CD4-positive, CD25-positive, alpha-beta regulatory T cell (primary cell): ENCODE data around the gene RADIL. TPM values are rescaled to one million over a fixed set of nuclear protein-coding genes. Genes with fewer than 3 reads are reported as not detected.

Experiments used
- ATAC-seq, 2 donors: fragments of 150-1000 bp; cut with Tn5 transposase; one replicate each; pipeline ENCODE4 v1.10.0; 2021; ENCODE audit warnings: low read depth in 2 of 2, moderate number of reproducible peaks in 2 of 2, moderate library complexity in 1 of 2
- DNase-seq, 3 donors: peaks; one replicate each; pipeline versions ENCODE4 v3.0.0 to v3.0.0-alpha.2; 2012 to 2022; ENCODE audit warnings: mixed read lengths in 1 of 3
- H3K27ac ChIP-seq: one replicate; pipeline ENCODE4 v1.7.0; 2013; ENCODE audit warnings: mild to moderate bottlenecking, low read length; ENCODE audit not compliant: insufficient read depth, poor library complexity, severe bottlenecking
- H3K27me3 ChIP-seq: one replicate; pipeline ENCODE4 v1.7.0; 2013; ENCODE audit warnings: low read length; ENCODE audit not compliant: control insufficient read depth, insufficient read depth
- H3K36me3 ChIP-seq: one replicate; pipeline ENCODE4 v1.7.0; 2013; ENCODE audit warnings: mild to moderate bottlenecking, low read length, moderate library complexity; ENCODE audit not compliant: control insufficient read depth, insufficient read depth
- H3K4me1 ChIP-seq: 2 replicates; pipeline ENCODE4 v1.7.0; 2013; ENCODE audit warnings: mild to moderate bottlenecking, low read length; ENCODE audit not compliant: insufficient read depth, control insufficient read depth, poor library complexity, severe bottlenecking
- H3K4me3 ChIP-seq: one replicate; pipeline ENCODE4 v1.7.0; 2013; ENCODE audit warnings: low read depth, mild to moderate bottlenecking, low read length, moderate library complexity
- H3K9me3 ChIP-seq, 2 experiments: 1 replicate in 1 of 2; 2 replicates in 1 of 2; pipeline ENCODE4 v1.7.0; 2013; ENCODE audit warnings: low read length in 2 of 2, mild to moderate bottlenecking in 1 of 2, moderate library complexity in 1 of 2; ENCODE audit not compliant: control insufficient read depth in 2 of 2
- H3K27ac Mint-ChIP-seq, 3 donors: one replicate each; pipeline ENCODE4 v1.8.0; 2020 to 2022; ENCODE audit warnings: mild to moderate bottlenecking in 3 of 3, mixed read lengths in 3 of 3, moderate library complexity in 2 of 3
- H3K27me3 Mint-ChIP-seq: one replicate; pipeline ENCODE4 v1.8.0; 2022; ENCODE audit warnings: mild to moderate bottlenecking, mixed read lengths
- H3K36me3 Mint-ChIP-seq: one replicate; pipeline ENCODE4 v1.8.0; 2020; ENCODE audit warnings: mixed read lengths
- H3K4me1 Mint-ChIP-seq, 4 donors: one replicate each; pipeline ENCODE4 v1.8.0; 2020 to 2022; ENCODE audit warnings: mixed read lengths in 4 of 4, mild to moderate bottlenecking in 1 of 4
- H3K4me3 Mint-ChIP-seq, 4 donors: one replicate each; pipeline ENCODE4 v1.8.0; 2020 to 2022; ENCODE audit warnings: mild to moderate bottlenecking in 4 of 4, mixed read lengths in 4 of 4, moderate library complexity in 3 of 4
- H3K9me3 Mint-ChIP-seq, 7 donors: one replicate each; pipeline ENCODE4 v1.8.0; 2020 to 2022; ENCODE audit warnings: mixed read lengths in 7 of 7, mild to moderate bottlenecking in 3 of 7, moderate library complexity in 2 of 7
- polyA plus RNA-seq, 4 donors: library from polyadenylated mRNA; unstranded; fragments of 300-500 nt; fragmentation: Illumina TruSeq; gene quantifications; one replicate each; pipeline ENCODE4 v1.2.3, GENCODE V29; 2021
- total RNA-seq: library from RNA; stranded (reverse); gene quantifications from one replicate; pipeline ENCODE4 v1.2.3, GENCODE V29; 2022

The RADIL gene
- total and polyA plus RNA-seq, 5 donors from 2014 or later, result not detected

GRCh38 chr7:4819560-4820404 lies 63.7 kb downstream of the RADIL start:
- ATAC-seq, result no peak

GRCh38 chr7:4818000-4818794 lies 65.3 kb downstream of the RADIL start:
- H3K4me1 Mint-ChIP-seq, result no peaks in the 10 kb centered on the region

More at GRCh38 chr7:4819560-4820404, 63.7 kb downstream of the RADIL start:
- Mint-ChIP-seq H3K9me3 (no peaks in the 10 kb centered on the region), H3K36me3 (no peaks in the 10 kb centered on the region), H3K4me3 (no peak overlapping the region), H3K27me3 (no peaks in the 10 kb centered on the region), H3K27ac (no peak overlapping the region), H3K4me1 (no peaks in the 10 kb centered on the region)
- H3K9me3 ChIP-seq, result no peaks in the 10 kb centered on the region
- H3K4me1 ChIP-seq, result no peaks in the 10 kb centered on the region
- no peak overlapping the region for H3K27ac ChIP-seq
- no peaks in the 10 kb centered on the region for H3K27me3 ChIP-seq
- no peak for DNase-seq
- H3K4me3 ChIP-seq, result no peak overlapping the region
- no peaks in the 10 kb centered on the region for H3K36me3 ChIP-seq

GRCh38 chr7:4817178-4817901 lies 66.2 kb downstream of the RADIL start:
- Histone ChIP-seq H3K4me1 (no peaks in the 10 kb centered on the region), H3K9me3 (no peaks in the 10 kb centered on the region), H3K27ac (no peak overlapping the region), H3K4me3 (no peak overlapping the region), H3K36me3 (no peaks in the 10 kb centered on the region), H3K27me3 (peaks cover 2% of the 10 kb centered on the region)
- peaks cover 10% of the 10 kb centered on the region for H3K27me3 Mint-ChIP-seq
- H3K36me3 Mint-ChIP-seq, result no peaks in the 10 kb centered on the region
- no peak overlapping the region for H3K27ac Mint-ChIP-seq
- H3K9me3 Mint-ChIP-seq, result peaks cover 0 to 4% (median 2%) of the 10 kb centered on the region in 7 donors
- DNase-seq, result no peak
- H3K4me1 Mint-ChIP-seq, result no peaks in the 10 kb centered on the region
- H3K4me3 Mint-ChIP-seq, result no peak overlapping the region
- ATAC-seq, result no peak

More at GRCh38 chr7:4818000-4818794, 65.3 kb downstream of the RADIL start:
- ATAC-seq, result no peak
- no peak overlapping the region for H3K4me3 Mint-ChIP-seq
- Histone ChIP-seq H3K9me3 (no peaks in the 10 kb centered on the region), H3K27me3 (peaks cover under 1% of the 10 kb centered on the region), H3K36me3 (no peaks in the 10 kb centered on the region), H3K4me1 (no peaks in the 10 kb centered on the region), H3K4me3 (no peak overlapping the region), H3K27ac (no peak overlapping the region)
- DNase-seq, result no peak
- H3K36me3 Mint-ChIP-seq, result no peaks in the 10 kb centered on the region
- H3K27me3 Mint-ChIP-seq, result peaks cover 2% of the 10 kb centered on the region
- H3K27ac Mint-ChIP-seq, result no peak overlapping the region
- H3K9me3 Mint-ChIP-seq, result peaks cover 0 to 3% (median 0%) of the 10 kb centered on the region in 7 donors

- no peak overlapping the region for H3K4me3 ChIP-seq
- no peak for DNase-seq
- Mint-ChIP-seq H3K36me3 (no peaks in the 10 kb centered on the region), H3K27me3 (peaks cover 10% of the 10 kb centered on the region), H3K4me1 (no peaks in the 10 kb centered on the region), H3K9me3 (peaks cover 0 to 4% (median 2%) of the 10 kb centered on the region in 7 donors), H3K4me3 (no peak overlapping the region), H3K27ac (no peak overlapping the region)
- peaks cover 2% of the 10 kb centered on the region for H3K27me3 ChIP-seq
- no peak for ATAC-seq
- no peaks in the 10 kb centered on the region for H3K36me3 ChIP-seq
- H3K27ac ChIP-seq, result no peak overlapping the region
- no peaks in the 10 kb centered on the region for H3K4me1 ChIP-seq
- no peaks in the 10 kb centered on the region for H3K9me3 ChIP-seq
These were observed 67.0 kb downstream of the RADIL start for GRCh38 chr7:4816419-4817080.

- Histone ChIP-seq H3K36me3 (no peaks in the 10 kb centered on the region), H3K9me3 (no peaks in the 10 kb centered on the region), H3K4me1 (no peaks in the 10 kb centered on the region), H3K4me3 (no peak overlapping the region), H3K27ac (no peak overlapping the region), H3K27me3 (peaks cover 2% of the 10 kb centered on the region)
- Mint-ChIP-seq H3K9me3 (peaks cover 0 to 4% (median 2%) of the 10 kb centered on the region in 7 donors), H3K4me1 (no peaks in the 10 kb centered on the region), H3K27ac (no peak overlapping the region), H3K4me3 (no peak overlapping the region), H3K27me3 (peaks cover 14% of the 10 kb centered on the region), H3K36me3 (no peaks in the 10 kb centered on the region)
- no peak for DNase-seq
- no peak for ATAC-seq
These were observed 67.7 kb downstream of the RADIL start for GRCh38 chr7:4815609-4816418.

GRCh38 chr7:4815121-4815520 lies 68.4 kb downstream of the RADIL start:
- peaks cover 2% of the 10 kb centered on the region for H3K27me3 ChIP-seq

More at GRCh38 chr7:4815121-4815520, 68.4 kb downstream of the RADIL start:
- Histone ChIP-seq H3K4me3 (no peak overlapping the region), H3K9me3 (no peaks in the 10 kb centered on the region), H3K27ac (no peak overlapping the region), H3K36me3 (no peaks in the 10 kb centered on the region), H3K4me1 (no peaks in the 10 kb centered on the region)
- ATAC-seq (no peak), DNase-seq (no peak)
- Mint-ChIP-seq H3K27ac (no peak overlapping the region), H3K9me3 (peaks cover 0 to 4% (median 2%) of the 10 kb centered on the region in 7 donors), H3K4me1 (peaks cover 0 to 4% (median 0%) of the 10 kb centered on the region in 4 donors), H3K27me3 (peaks cover 19% of the 10 kb centered on the region), H3K36me3 (no peaks in the 10 kb centered on the region), H3K4me3 (no peak overlapping the region)
